ENCODE results near the gene CD82.
"Not testable (repeated sequence)": the region's sequence is repeated elsewhere in the genome, so short reads cannot be mapped to it uniquely, and the experiment has no call there.

Gene CD82

DNA sequence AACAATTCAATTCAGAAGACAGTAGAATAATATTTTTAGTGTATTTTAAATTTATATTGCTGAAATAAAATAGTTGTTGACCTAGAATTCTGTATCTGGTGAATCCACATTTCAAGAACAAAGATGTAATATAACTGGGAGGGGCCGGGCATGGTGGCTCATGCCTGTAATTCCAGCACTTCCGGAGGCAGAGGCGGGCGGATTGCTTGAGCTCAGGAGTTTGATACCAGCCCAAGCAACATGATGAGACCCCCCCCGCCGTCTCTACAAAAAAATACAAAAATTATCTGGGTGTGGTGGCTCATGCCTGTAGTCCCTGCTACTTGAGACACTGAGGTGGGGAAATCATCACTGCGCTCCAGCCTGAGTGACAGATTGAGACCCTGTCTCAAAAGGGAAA is 72.6 kb downstream of the CD82 start:
- DNase-seq: no peak

DNA sequence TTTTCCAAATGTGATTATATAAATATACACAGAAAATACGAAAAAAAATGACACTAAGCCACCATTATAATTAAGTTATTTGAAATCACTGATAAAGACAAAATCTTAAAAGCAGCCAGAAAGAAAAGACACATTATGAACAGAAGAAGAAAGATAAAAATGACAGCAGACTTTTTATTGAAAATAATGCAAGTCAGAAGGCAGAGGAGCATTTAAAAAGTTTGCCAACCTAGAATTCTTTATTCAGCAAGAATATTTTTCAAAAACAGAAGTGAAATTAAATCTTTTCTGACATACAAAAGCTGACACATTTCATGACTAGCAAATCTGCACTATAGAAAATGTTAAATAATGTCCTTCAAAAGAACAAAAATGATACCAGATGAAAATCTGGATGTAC is 77.8 kb downstream of the CD82 start:
- no peak for DNase-seq

DNA sequence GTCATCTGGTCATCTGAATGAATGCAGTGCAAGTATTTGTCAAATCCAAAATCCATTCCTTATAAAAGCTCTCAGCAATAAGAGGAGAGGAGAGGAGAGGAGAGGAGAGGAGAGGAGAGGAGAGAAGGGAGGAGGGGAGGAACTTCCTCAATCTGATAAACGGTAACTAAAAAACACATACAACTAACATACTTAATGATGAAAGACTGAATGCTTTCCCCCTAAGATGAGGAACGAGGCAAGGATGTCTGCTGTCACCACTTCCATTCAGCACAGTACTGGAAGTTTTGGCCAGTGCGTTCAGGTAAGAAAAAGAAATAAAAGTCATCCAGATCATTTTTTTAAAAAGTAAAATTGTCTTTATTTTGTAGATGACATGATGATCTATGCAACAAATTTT is 80.4 kb downstream of the CD82 start:
- DNase-seq: no peak

DNA sequence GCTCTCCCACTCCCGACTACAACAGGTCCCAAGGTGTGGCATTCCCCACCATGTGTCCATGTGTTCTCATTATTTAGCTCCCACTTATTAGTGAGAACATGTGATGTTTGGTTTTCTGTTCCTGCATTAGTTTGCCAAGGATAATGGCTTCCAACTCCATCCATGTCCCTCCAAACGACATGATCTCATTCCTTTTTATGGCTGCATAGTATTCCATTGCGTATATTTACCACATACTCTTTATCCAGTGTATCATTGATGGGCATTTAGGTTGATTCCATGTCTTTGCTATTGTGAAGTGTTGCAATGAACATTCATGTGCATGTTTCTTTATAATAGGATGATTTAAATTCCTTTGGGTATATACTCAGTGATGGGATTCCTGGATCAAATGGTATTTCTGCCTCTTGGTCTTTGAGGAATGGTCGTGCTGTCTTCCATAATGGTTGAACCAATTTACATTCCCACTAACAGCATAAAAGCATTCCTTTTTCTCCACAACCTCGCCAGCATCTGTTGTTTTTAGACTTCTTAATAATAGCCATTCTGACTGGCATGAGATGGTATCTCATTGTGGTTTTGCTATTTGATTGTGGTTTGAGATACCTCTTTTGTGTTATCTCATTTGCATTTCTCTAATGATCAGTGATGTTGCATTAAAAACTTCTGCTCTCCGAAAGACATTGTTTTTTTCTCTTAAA is 81.9 kb downstream of the CD82 start:
- not testable (repeated sequence) for DNase-seq

DNA sequence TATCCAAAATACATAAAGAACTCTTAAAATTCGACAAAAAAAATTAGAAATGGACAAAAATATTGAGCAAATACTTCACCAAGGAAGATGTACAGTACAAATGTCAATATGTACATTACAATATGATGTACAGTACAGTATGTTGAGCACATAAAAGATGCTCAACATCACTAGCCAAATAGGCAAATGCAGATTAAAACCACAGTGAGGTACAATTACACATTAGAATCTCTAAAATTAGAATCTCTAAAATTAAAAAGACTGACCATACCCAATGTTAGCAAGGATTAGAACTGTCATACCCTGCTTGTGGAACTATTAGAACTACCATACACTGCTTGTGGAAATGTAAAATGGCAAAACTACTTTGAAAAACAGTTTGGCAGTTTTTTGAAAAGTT is 82.6 kb downstream of the CD82 start:
- DNase-seq: no peak

DNA sequence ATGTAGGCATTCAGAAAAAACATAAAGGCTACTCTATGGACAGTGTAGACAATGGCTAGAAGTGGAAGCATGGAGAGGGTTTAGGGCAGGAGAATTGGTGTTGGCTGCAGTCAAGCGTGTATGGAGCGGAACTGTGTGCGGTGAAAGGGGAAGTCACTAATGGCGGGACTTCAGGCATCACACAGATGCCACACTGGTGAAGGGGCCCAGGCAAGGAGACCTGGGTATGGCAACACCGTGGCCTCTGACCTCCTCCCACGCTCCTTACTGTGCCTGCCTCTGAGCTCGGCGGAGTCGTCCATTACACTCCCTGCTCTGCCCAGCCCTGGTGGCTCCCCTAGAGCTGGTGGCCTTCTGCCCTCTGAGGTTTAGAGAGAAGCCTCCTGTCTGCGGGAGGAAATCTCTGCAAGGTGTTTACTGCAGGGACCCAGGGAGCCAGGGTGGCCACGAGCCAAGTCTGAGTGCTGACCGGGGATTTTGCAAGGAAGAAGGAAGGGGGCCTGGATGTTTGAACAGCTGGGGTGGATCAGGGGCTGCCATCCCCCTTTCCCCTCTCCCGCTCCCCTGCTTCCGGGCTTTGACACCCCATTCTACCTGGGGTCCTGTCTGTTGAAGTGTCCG is 86.2 kb downstream of the CD82 start:
- DNase-seq: no peak

DNA sequence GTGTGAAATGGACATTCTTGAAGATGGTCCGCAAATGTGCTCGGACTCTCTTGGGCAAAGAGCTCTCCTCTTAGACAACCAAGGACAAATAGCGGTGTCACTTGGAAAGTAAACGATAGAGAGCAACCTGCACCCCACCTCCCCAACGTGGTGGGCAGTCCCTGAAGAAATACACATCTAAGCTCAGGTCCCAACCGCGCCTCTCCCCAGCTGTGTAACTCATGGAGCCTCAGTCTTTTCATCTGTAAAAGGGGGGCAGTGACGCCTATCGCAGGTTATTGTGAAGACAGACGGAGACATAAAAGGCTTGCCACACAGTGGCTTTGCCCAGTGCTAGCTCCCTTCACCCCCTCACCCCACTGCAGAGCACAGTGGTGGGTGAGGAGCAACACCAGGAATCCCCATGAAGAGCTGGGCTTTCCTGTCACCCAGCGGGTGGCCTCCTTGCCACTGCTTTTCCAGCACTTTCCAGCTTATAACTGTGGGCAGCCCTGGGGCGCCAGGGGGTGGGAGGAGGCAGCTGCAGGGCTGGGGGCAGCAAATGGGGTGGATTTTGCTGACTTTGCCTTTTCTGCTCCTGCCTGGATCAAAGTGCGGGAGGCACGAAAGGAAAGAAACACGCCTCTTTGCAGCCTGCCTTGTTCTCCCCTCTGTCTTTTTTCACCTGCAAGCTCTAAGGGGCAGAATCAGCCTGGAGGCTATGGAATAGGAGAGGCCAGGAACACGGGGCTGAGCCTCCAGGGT is 87.6 kb downstream of the CD82 start:
- DNase-seq: no peak

DNA sequence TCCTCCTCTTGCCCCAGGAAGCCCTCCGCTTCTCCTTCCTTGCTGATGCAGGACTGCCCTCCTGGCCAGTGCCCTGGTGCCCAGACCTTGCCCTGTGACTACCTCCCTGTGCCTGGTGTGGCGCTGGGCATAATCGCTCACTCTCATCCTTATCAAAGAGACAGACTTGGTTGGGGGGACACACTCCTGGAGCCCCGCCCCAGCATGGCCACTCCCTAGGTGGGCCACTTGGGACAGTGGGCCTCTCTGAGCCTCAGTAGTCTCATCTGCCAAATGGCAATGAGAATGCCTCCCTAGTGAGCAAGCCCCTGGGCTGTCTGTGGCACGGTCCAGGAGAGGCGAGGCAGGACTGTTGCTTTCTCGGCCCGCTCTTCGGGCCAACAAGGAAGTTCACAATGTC is 88.6 kb downstream of the CD82 start:
- no peak for DNase-seq

DNA sequence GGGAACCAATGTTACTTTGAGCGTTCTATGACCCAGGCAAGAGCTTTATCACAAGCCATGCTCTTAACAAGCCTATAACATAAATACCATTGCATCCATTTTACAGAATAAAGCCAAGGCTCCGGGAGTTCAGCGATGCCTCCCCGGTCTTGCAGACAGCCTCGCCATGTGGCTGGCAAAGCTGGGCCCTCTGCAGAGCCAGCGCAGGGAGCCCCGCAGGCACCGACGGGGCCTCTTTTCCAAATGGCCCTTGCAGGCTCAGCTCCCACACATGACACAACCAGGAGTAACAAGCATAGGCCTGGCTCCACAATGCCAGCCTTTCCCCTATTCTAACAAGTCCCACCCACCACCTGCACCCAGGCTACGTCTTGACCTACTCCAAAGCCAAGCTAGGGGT is 89.1 kb downstream of the CD82 start:
- DNase-seq: no peak

DNA sequence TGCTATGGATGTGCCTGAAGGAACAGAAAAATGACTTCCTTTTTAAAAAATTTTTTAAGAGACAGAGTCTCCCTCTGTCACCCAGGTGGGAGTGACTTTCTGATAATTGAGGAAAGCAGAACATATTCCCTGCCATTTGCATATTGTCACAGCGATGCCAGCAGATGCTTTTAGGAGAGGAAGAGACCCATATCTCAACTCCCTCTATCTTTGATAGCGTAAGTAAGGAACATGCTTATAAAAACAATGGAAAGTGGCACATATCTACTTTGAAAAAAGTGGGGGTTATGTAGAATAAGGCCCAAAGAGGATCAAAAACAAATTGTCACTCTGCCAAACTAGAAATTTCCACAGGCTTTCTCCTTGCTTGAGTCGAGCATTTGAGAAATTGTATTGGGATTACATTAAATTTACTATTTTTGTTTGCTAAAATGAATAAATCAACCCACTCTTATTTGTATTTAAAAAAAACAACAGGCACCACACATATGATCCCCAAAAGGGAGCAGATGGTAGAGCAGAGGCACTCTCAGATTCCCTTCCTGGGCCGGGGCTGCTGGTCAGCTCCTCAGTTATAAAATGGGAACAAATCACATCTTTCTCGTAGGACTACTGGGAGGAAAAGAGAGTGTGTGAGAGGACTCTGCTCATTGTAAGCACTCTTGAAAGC is 92.5 kb downstream of the CD82 start:
- no peak for DNase-seq

DNA sequence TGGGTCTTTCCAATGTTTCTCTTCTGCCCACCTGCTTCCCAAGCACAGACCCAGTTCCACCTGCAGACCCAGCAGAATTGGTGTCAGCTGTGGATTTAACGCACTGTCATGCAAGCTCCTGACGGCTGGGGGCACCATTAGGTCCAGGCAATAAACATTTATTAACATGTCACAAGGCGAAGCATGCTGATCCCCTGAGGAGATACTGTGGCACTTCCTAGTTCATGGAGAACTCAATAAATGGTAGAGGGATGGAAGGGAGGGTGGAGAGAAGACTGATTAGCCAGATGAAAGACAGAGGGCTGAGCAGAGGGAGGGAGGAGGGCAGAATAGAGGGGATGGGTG is 93.0 kb downstream of the CD82 start:
- DNase-seq: no peak

DNA sequence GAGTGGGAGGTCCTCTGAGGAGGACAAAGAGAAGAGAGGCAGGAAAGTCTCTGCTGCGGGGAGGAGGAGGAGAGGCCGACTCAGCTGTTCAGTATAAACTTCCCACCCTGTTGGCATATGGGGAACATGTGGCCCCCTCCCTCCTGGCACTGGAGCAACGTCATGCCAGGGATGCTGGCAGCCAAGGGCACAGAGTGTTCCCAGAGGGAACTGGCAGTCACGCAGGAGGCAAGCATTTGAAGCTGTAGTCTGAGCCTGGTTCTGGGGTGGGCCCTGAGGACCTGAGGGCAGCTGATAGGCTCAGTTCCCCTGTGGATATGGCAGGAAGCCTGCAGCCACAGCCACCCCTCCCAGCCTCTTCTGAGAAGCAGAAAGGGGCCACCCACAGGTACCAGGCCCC is 94.2 kb downstream of the CD82 start:
- DNase-seq: no peak

DNA sequence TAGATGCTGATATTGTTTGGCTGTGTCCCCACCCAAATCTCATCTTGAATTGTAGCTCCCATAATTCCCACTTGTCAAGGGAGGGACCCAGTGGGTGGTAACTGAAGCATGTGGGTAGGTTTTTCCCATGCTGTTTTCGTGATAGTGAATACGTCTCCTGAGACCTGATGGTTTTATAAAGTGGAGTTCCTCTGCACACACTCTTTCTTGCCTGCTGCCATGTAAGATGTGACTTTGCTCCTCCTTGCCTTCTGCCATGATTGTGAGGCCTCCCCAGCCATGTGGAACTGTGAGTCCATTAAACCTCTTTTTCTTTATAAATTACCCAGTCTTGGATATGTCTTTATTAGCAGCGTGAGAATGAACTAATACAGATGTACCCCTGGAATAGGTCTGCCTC is 95.1 kb downstream of the CD82 start:
- not testable (repeated sequence) for DNase-seq

DNA sequence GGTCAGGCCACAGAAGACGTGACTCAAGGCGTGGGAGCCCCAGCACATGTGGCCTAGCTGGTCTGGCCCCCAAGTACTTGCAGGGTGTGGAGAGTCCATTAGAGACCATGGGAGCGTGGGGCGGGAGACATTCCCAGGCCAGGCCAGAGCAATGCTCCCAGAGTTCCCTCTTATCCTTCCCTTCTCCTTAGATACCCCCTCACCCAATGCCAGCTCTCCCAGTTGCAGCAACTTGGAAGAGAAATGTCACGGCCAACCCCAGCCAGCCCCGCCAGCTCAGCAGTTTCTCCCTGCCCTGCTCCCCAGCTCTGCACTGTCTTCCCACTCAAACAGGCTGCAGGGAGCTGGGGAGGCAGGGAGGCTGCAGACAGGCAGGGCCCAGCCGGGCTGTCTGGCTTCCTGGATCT is 95.9 kb downstream of the CD82 start:
- no peak for DNase-seq

All from NCI-H2227 treated with DMSO at 0.1 percent for 48 hours (cell line).